ENCODE results near the gene OR4C15. TPM values are rescaled to one million over a fixed set of nuclear protein-coding genes. Genes with fewer than 3 reads are reported as not detected.

Gene OR4C15
- not detected in 2 replicates for total RNA-seq

GRCh38 chr11:55554169-55554568 is at the start of gene OR4C15:
Gene OR4C15, plus strand, starts transcription at chr11:55554469. Its CDS starts 0 bp downstream, at chr11:55554469.

DNA sequence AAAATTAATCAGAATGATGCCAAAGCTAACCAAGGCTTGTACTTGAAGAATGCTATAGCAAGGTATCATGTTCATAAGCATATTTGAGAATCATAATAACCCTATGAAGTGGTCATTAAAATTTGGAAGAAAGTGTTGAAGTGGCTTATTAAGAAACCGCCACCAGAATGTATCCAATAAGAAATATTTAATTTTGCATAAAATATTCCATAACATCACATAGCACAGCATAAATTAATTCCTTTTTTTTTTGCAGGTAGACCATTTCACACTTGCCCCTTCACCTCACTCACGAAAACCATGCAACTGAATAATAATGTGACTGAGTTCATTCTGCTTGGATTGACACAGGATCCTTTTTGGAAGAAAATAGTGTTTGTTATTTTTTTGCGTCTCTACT is 17.6 kb downstream of the OR4C15 start, which contains the start of gene OR4C16:
Gene OR4C16, plus strand, starts transcription at position 301 of the 400 bp plus-strand sequence. Its CDS starts 0 bp downstream, at position 301.

Other genes with a start within 250 kb of the OR4C15 start
- not detected in 2 replicates for gene OR4A16, start 211.3 kb upstream of the OR4C15 start, total RNA-seq
- gene OR4A15, start 186.5 kb upstream of the OR4C15 start, total RNA-seq: not detected in 2 replicates
- gene OR4C16, start 17.7 kb downstream of the OR4C15 start, total RNA-seq: not detected in 2 replicates
- not detected in 2 replicates for gene OR4C11, start 53.2 kb downstream of the OR4C15 start, total RNA-seq
- gene OR4P4, start 80.6 kb downstream of the OR4C15 start, total RNA-seq: not detected in 2 replicates
- not detected in 2 replicates for gene OR4S2, start 93.9 kb downstream of the OR4C15 start, total RNA-seq
- gene OR4C6, start 107.7 kb downstream of the OR4C15 start, total RNA-seq: not detected in 2 replicates
- not detected in 2 replicates for gene OR5D13, start 219.0 kb downstream of the OR4C15 start, total RNA-seq
- gene OR5D14, start 241.1 kb downstream of the OR4C15 start, total RNA-seq: not detected in 2 replicates